SK-N-SH treated with all-trans-retinoic acid at 6 μM for 48 hours (cell line): Measurements from ENCODE around the gene CPTP.

ENCODE experiments used
- ARNTL ChIP-seq: fragments of 450-650 bp; formaldehyde crosslinking; IDR thresholded peaks from 2 replicates; pipeline ENCODE4 v1.5.0; 2020; ENCODE audit warnings: low read depth, mild to moderate bottlenecking, moderate library complexity, borderline replicate concordance
- BACH2 ChIP-seq: fragments of 250-450 bp; sonication (Bioruptor Pico); IDR thresholded peaks from 2 replicates; pipeline ENCODE4 v1.9.0; 2021; ENCODE audit warnings: mild to moderate bottlenecking, borderline replicate concordance
- OSR1 ChIP-seq: fragments of 250-450 bp; sonication (Bioruptor Pico); IDR thresholded peaks from 2 replicates; pipeline ENCODE4 v1.8.0; 2022; ENCODE audit warnings: moderate library complexity, mild to moderate bottlenecking, inconsistent platforms
- RARB ChIP-seq: fragments of 250-450 bp; sonication (Bioruptor Pico); IDR thresholded peaks from 2 replicates; pipeline ENCODE4 v1.8.0; 2021; ENCODE audit warnings: mild to moderate bottlenecking, moderate library complexity
- SNAI2 ChIP-seq: fragments of 250-450 bp; sonication (Bioruptor Pico); IDR thresholded peaks from 2 replicates; pipeline ENCODE4 v1.5.0; 2020; ENCODE audit warnings: mild to moderate bottlenecking, moderate library complexity
- ZC3H10 ChIP-seq: fragments of 250-450 bp; sonication (Bioruptor Pico); IDR thresholded peaks from 2 replicates; pipeline ENCODE4 v1.5.1; 2021; ENCODE audit warnings: mild to moderate bottlenecking, moderate library complexity
- ZFP3 ChIP-seq: fragments of 250-450 bp; sonication (Bioruptor Pico); IDR thresholded peaks from 2 replicates; pipeline ENCODE4 v1.5.0; 2020; ENCODE audit warnings: mild to moderate bottlenecking, moderate library complexity
- ZNF70 ChIP-seq: fragments of 450-650 bp; formaldehyde crosslinking; IDR thresholded peaks from 2 replicates; pipeline ENCODE4 v1.5.0; 2020; ENCODE audit warnings: mild to moderate bottlenecking, moderate library complexity
- ZNF8 ChIP-seq: fragments of 450-650 bp; formaldehyde crosslinking; IDR thresholded peaks from 2 replicates; pipeline ENCODE4 v1.5.0; 2020; ENCODE audit warnings: mild to moderate bottlenecking, moderate library complexity
- TF ChIP-seq, protein P1 (sequence below): fragments of 250-450 bp; sonication (Bioruptor Pico); IDR thresholded peaks from 2 replicates; pipeline ENCODE4 v1.8.0; 2020; ENCODE audit warnings: mild to moderate bottlenecking, moderate library complexity, borderline replicate concordance
- TF ChIP-seq, protein P2 (sequence below): fragments of 250-450 bp; sonication (Bioruptor Pico); IDR thresholded peaks from 2 replicates; pipeline ENCODE4 v1.8.0; 2021; ENCODE audit warnings: low read depth, mild to moderate bottlenecking, moderate library complexity, borderline replicate concordance
- TF ChIP-seq, protein P3 (sequence below): fragments of 250-450 bp; sonication (Bioruptor Pico); IDR thresholded peaks from 2 replicates; pipeline ENCODE4 v1.5.0; 2020; ENCODE audit warnings: mild to moderate bottlenecking, moderate library complexity

DNA sequence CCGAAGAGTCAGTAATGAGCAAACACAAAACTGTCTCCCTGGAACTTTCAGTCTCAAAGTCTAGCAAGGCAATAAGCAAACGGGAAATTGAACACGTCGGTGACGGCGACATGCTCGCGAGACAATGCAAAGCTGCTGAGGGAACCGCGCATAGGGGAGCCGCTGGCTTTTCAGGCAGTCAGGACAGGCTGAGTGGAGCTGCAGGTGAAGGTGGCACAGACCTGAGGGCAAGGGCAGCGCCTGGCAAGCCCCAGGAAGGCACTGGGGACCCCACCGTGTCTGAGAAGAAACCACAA is 5.0 kb upstream of the CPTP start:
- TF ChIP-seq ZNF8: no peak
- no peak for TF ChIP-seq RARB (CRISPR knock-in tag)
- TF ChIP-seq, protein P1, sequence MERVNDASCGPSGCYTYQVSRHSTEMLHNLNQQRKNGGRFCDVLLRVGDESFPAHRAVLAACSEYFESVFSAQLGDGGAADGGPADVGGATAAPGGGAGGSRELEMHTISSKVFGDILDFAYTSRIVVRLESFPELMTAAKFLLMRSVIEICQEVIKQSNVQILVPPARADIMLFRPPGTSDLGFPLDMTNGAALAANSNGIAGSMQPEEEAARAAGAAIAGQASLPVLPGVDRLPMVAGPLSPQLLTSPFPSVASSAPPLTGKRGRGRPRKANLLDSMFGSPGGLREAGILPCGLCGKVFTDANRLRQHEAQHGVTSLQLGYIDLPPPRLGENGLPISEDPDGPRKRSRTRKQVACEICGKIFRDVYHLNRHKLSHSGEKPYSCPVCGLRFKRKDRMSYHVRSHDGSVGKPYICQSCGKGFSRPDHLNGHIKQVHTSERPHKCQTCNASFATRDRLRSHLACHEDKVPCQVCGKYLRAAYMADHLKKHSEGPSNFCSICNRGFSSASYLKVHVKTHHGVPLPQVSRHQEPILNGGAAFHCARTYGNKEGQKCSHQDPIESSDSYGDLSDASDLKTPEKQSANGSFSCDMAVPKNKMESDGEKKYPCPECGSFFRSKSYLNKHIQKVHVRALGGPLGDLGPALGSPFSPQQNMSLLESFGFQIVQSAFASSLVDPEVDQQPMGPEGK: no peak
- TF ChIP-seq ZFP3: no peak
- TF ChIP-seq, protein P2, sequence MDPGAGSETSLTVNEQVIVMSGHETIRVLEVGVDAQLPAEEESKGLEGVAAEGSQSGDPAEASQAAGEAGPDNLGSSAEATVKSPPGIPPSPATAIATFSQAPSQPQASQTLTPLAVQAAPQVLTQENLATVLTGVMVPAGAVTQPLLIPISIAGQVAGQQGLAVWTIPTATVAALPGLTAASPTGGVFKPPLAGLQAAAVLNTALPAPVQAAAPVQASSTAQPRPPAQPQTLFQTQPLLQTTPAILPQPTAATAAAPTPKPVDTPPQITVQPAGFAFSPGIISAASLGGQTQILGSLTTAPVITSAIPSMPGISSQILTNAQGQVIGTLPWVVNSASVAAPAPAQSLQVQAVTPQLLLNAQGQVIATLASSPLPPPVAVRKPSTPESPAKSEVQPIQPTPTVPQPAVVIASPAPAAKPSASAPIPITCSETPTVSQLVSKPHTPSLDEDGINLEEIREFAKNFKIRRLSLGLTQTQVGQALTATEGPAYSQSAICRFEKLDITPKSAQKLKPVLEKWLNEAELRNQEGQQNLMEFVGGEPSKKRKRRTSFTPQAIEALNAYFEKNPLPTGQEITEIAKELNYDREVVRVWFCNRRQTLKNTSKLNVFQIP: no peak
- TF ChIP-seq ZC3H10 (CRISPR knock-in tag): no peak
- no peak for TF ChIP-seq BACH2 (CRISPR knock-in tag)
- no peak for TF ChIP-seq ARNTL (CRISPR knock-in tag)
- no peak for TF ChIP-seq SNAI2 (CRISPR knock-in tag)
- no peak for TF ChIP-seq OSR1 (CRISPR knock-in tag)
- TF ChIP-seq, protein P3, sequence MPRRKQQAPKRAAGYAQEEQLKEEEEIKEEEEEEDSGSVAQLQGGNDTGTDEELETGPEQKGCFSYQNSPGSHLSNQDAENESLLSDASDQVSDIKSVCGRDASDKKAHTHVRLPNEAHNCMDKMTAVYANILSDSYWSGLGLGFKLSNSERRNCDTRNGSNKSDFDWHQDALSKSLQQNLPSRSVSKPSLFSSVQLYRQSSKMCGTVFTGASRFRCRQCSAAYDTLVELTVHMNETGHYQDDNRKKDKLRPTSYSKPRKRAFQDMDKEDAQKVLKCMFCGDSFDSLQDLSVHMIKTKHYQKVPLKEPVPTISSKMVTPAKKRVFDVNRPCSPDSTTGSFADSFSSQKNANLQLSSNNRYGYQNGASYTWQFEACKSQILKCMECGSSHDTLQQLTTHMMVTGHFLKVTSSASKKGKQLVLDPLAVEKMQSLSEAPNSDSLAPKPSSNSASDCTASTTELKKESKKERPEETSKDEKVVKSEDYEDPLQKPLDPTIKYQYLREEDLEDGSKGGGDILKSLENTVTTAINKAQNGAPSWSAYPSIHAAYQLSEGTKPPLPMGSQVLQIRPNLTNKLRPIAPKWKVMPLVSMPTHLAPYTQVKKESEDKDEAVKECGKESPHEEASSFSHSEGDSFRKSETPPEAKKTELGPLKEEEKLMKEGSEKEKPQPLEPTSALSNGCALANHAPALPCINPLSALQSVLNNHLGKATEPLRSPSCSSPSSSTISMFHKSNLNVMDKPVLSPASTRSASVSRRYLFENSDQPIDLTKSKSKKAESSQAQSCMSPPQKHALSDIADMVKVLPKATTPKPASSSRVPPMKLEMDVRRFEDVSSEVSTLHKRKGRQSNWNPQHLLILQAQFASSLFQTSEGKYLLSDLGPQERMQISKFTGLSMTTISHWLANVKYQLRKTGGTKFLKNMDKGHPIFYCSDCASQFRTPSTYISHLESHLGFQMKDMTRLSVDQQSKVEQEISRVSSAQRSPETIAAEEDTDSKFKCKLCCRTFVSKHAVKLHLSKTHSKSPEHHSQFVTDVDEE (CRISPR knock-in tag): no peak
- no peak for TF ChIP-seq ZNF70 (CRISPR knock-in tag)
